HG02678 (cell line): Measurements from ENCODE around the gene ANKRD23.
"Not testable (repeated sequence)": the region's sequence is repeated elsewhere in the genome, so short reads cannot be mapped to it uniquely, and the experiment has no call there.

Source experiments
- ATAC-seq: cut with Tn5 transposase; IDR thresholded peaks from one replicate; pipeline ENCODE4 v1.9.1; 2021; ENCODE audit warnings: mild to moderate bottlenecking, moderate library complexity; ENCODE audit not compliant: unreplicated experiment

ANKRD23 gene

GRCh38 chr2:96864343-96865091 lies 20.7 kb upstream of the ANKRD23 start:
- ATAC-seq: no peak

- ATAC-seq: no peak
Measured at GRCh38 chr2:96863575-96864342, 19.9 kb upstream of the ANKRD23 start.

DNA sequence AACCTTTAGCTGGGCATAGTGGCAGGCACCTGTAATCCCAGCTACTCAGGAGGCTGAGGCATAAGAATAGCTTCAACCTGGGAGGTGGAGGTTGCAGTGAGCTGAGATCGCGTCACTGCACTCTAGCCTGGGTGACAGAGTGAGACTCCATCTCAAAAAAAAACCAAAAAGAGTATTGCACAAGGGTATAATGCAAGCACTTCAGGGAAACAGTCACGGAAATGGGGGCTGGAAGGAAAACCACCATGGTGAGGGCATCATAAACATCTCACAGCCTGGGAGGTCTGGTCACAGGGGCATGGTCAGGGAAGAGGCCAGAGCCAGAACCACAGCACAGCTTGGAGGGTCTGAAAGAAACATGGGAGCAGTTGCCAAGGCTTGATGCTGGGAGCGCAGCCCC lies 19.2 kb upstream of the ANKRD23 start:
- ATAC-seq: not testable (repeated sequence)

GRCh38 chr2:96861074-96861473 lies 17.3 kb upstream of the ANKRD23 start:
- ATAC-seq: no peak

DNA sequence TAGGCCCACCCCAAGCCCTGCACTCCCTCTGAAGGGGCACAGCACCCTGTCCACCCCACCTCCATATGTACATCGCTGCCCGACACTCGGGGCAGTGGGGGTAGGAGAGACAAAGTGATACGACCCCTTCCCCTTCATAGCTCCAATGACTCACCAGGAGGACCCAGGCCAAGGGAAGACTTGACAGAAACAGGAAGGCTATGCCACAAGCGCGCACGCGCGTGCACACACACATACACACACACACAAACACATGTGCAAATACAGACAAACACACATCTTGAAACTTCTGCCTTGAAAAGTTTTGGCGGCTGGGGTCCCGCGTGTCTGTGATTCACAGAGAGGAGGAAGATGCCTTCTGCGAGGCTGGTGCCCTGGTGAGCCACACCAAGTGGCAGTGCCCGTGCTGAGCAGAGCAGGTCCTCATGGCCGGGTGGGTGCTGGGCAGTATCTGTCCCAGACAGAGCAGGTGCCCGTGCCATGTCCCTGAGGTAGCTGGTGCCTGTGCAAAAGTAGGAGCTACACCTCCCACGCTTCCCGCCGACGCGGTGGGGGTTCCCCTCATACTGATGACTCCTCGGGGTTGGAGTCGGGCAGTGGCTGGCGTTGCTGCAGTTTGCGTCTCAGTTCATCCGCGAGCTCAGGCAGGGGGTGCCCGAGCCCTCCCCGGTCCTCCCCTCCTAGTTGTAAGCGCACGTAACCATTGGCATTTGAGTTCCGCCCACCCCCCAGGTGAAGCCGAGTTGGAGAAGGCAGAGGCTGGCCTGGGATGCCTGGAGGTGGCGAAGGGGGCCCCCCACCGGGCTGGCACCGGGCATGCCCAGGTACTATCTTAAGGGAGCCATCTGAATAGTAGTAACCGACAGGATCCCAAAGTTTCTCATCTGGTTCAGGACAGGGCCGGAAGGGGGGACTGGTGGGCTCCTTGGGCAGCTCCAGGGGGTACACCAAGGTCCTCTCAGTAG lies 16.5 kb upstream of the ANKRD23 start:
- no peak for ATAC-seq

GRCh38 chr2:96859681-96860064 lies 15.9 kb upstream of the ANKRD23 start:
- no peak for ATAC-seq

- ATAC-seq: no peak
Measured at GRCh38 chr2:96859099-96859649, 15.4 kb upstream of the ANKRD23 start.

DNA sequence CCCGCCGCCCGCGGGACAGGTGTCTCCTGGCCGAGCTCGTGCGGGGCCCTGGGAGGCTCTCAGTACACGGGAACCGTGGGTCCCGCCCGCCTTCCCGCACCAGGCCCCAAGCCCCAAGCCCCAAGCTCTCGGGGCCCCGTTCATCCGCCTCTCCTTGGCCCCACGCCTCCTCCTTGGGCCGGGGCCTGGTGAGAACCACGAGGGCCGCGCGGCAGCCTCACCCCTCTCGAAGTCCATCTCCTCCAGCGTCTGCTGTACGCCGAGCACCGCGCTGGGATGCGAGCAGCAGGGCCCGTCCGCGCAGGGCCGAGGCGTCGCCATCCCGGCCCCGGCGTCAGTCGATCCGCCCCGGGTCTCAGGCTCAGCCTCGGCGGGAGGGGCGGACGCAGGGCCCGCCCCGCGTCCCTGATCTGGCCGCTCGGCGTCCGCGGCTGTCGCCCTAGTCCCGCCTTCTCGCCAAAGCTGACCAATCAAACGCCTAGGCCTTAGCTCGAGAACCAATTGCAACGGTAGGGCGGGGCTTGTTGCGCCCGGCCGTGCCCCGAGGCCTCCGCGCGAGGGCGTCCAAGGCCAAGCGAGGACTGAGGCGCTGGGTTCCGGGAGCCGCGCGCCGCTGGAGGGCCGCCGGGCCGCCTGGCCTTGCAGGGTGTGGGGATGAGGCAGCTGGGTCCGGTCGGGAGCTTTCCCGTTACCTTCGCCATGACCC lies 14.0 kb upstream of the ANKRD23 start, which contains the start of gene ANKRD39:
TSS of gene ANKRD39 (minus strand) at position 350 of the 706 bp plus-strand sequence. CDS start at position 321, 29 bp downstream.
- ATAC-seq: peak; percentile 90

DNA sequence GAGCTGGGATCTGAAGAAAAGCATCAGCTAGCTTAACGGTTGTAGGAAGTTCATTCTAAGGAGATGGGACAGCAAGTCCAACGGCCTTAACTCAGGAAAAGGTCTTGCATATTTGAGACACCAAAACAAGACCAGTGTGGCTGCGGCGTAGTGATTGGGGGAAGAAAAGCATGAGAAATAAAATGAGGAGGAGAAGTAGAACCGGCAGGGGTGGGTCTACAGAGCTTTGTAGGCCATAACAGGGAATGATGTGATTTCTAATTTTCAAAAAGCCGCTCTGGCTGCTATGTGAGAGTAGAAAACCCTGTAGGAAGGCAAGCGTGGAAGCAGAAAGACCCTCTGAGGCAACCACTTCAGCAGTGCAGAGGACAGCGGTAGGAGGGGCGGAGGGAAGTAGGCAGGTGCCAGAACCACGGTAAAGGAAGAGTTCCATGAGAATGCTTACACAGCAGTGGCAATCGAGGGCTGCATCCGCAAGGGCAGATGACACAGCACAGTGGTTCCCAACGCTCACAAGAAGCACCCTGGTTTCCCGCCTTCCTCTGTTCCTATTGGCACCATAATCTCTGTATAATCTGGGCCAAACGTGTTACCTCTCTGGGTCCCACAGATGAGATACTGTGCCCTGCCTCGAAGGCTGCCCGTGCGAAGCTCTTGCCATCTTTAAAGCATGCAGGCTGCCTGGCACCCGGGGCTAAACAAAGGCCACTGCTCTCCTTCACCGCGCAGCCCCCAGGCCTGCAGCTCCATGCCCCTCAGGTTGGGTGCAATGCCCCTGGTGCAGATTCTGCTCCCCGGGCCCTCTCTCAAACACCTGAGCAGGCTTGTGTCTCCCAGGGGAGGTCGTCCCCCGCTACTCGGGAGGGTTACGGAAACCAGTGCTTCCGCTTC lies 13.2 kb upstream of the ANKRD23 start:
- ATAC-seq: peak; percentile 28

GRCh38 chr2:96853321-96853720 lies 9.5 kb upstream of the ANKRD23 start:
- ATAC-seq: no peak

- ATAC-seq: no peak
Measured at GRCh38 chr2:96852667-96853066, 8.8 kb upstream of the ANKRD23 start.

- ATAC-seq: no peak
Measured at GRCh38 chr2:96848264-96848663, 4.4 kb upstream of the ANKRD23 start.

DNA sequence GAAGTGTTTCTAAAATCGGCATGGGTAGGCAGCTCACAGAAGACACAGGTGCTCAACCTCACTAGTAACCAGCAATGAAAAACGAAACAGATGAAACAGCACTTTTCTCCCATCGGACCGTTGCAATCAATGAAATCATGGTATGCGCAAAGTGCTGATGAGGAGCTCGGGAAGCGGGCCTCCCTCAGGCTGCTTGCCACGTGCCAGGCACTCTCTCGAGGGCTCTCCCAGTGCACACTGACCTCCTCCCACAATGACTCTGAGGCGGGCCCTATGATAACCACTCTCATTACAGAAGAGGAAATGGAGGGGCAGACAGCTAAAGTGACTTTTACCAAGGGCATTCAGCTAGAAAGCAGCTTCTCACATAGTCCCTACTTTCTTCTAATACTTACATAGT lies 3.8 kb upstream of the ANKRD23 start:
- ATAC-seq: no peak

GRCh38 chr2:96846825-96847224 lies 3.0 kb upstream of the ANKRD23 start:
- ATAC-seq: no peak

- no peak for ATAC-seq
Measured at GRCh38 chr2:96844405-96844808, 586 bp upstream of the ANKRD23 start.

- no peak for ATAC-seq
Measured at GRCh38 chr2:96842600-96842999, 1.2 kb downstream of the ANKRD23 start.

GRCh38 chr2:96841701-96842495 lies 1.9 kb downstream of the ANKRD23 start:
- ATAC-seq: no peak
